GM12878 (cell line): ENCODE measurements around the gene OCA2. TPM values are rescaled to one million over a fixed set of nuclear protein-coding genes. Genes with fewer than 3 reads are reported as not detected.

Source experiments
- ATAC-seq: fragments of 200-7000 bp; cut with Tn5 transposase; 3 replicates; pipeline ENCODE4 v1.9.1; 2020; ENCODE audit warnings: mild to moderate bottlenecking, moderate library complexity
- BruUV-seq: library from RNA; stranded (reverse); fragments of 400-500 nt; replicated peaks from 2 replicates; lab custom pipeline; 2021; lab: Mats Ljungman, UMichigan
- CTCF ChIA-PET: fragments of 300-600 bp; sonication (Branson Sonifier 250); formaldehyde crosslinking; extraction: SDS; loops from one replicate; lab custom pipeline; 2021; ENCODE audit warnings: inconsistent platforms; lab: Yijun Ruan, JAX
- POLR2A ChIA-PET: fragments of 350-600 bp; formaldehyde crosslinking; extraction: SDS; loops from one replicate; lab custom pipeline; 2021; ENCODE audit warnings: inconsistent platforms; lab: Charles Lee
- RAD21 ChIA-PET: fragments of 300-600 bp; sonication (Branson Sonifier 250); formaldehyde crosslinking; loops from one replicate; lab custom pipeline; 2023; ENCODE audit warnings: antibody characterized with exemption; ENCODE audit not compliant: unreplicated experiment; lab: Charles Lee
- SMC1A ChIA-PET: fragments of 300-600 bp; sonication (Branson Sonifier 250); formaldehyde crosslinking; loops from one replicate; lab custom pipeline; 2023; ENCODE audit not compliant: unreplicated experiment, uncharacterized antibody; lab: Charles Lee
- DNase-seq: peaks from one replicate; pipeline ENCODE4 v3.0.0-alpha.2; 2011; ENCODE audit warnings: low read depth, low spot score
- FAIRE-seq: peaks from 3 replicates; lab custom pipeline; 2011; peaks lifted over from hg19 to GRCh38; lab: Jason Lieb, UNC
- H2AFZ ChIP-seq: 2 replicates; pipeline ENCODE4 v1.6.0; 2011; ENCODE audit warnings: low read depth, low read length, control low read depth; ENCODE audit not compliant: control insufficient read depth
- H3K27ac ChIP-seq: 2 replicates; pipeline ENCODE4 v1.5.1; 2011; ENCODE audit warnings: control low read depth; ENCODE audit not compliant: control insufficient read depth, insufficient read depth
- H3K27me3 ChIP-seq, 2 experiments: replicated peaks in 1 of 2; 2 replicates each; pipeline versions ENCODE4 v1.6.0 to v1.6.1; 2011; ENCODE audit warnings: low read length in 1 of 2; ENCODE audit not compliant: control insufficient read depth in 2 of 2, insufficient read depth in 2 of 2
- H3K36me3 ChIP-seq, 2 experiments: 2 replicates each; pipeline ENCODE4 v1.5.1; 2011; ENCODE audit warnings: low read length in 1 of 2; ENCODE audit not compliant: control insufficient read depth in 2 of 2, insufficient read depth in 2 of 2
- H3K4me1 ChIP-seq: 2 replicates; pipeline ENCODE4 v1.6.1; 2011; ENCODE audit warnings: mild to moderate bottlenecking, low read length, moderate library complexity, mixed read lengths; ENCODE audit not compliant: control insufficient read depth, insufficient read depth
- H3K4me2 ChIP-seq: 2 replicates; pipeline ENCODE4 v1.6.0; 2011; ENCODE audit warnings: control low read depth; ENCODE audit not compliant: control insufficient read depth, insufficient read depth
- H3K4me3 ChIP-seq: fragments of 200-600 bp; sonication (generic); 2 replicates; pipeline ENCODE4 v1.5.1; 2016
- H3K79me2 ChIP-seq: 2 replicates; pipeline ENCODE4 v1.6.0; 2011; ENCODE audit warnings: low read length; ENCODE audit not compliant: control insufficient read depth, insufficient read depth
- H3K9ac ChIP-seq: 2 replicates; pipeline ENCODE4 v1.8.0; 2011; ENCODE audit warnings: low read length, control low read depth, mixed read lengths; ENCODE audit not compliant: control insufficient read depth, insufficient read depth
- H3K9me3 ChIP-seq: replicated peaks from 3 replicates; pipeline ENCODE4 v1.5.1; 2011; ENCODE audit warnings: mild to moderate bottlenecking, low read length; ENCODE audit not compliant: control insufficient read depth, insufficient read depth
- H4K20me1 ChIP-seq: 2 replicates; pipeline ENCODE4 v1.6.0; 2011; ENCODE audit not compliant: control insufficient read depth, insufficient read depth
- BCL11A ChIP-seq: IDR thresholded peaks from 2 replicates; pipeline ENCODE4 v1.6.1; 2011; ENCODE audit warnings: low read depth, low read length
- CBFB ChIP-seq: IDR thresholded peaks from 2 replicates; pipeline ENCODE4 v1.6.1; 2016; ENCODE audit warnings: antibody characterized with exemption, low read depth
- CHD1 ChIP-seq: IDR thresholded peaks from 2 replicates; pipeline ENCODE4 v1.6.1; 2012; ENCODE audit warnings: low read depth, low read length, improper control_type of control experiment
- CUX1 ChIP-seq: IDR thresholded peaks from 2 replicates; pipeline ENCODE4 v1.6.1; 2012; ENCODE audit warnings: improper control_type of control experiment, low read depth, low read length; ENCODE audit not compliant: insufficient replicate concordance
- HDGF ChIP-seq: fragments of 450-650 bp; IDR thresholded peaks from 2 replicates; pipeline ENCODE4 v1.6.1; 2016; ENCODE audit warnings: antibody characterized with exemption
- HSF1 ChIP-seq: fragments of 150-350 bp; IDR thresholded peaks from 2 replicates; pipeline ENCODE4 v1.6.1; 2014; ENCODE audit warnings: mild to moderate bottlenecking, low read depth, low read length
- JUND ChIP-seq: IDR thresholded peaks from 2 replicates; pipeline ENCODE4 v1.6.1; 2012; ENCODE audit warnings: low read depth, mild to moderate bottlenecking, low read length, improper control_type of control experiment, moderate library complexity
- NR2C1 ChIP-seq: fragments of 450-650 bp; IDR thresholded peaks from 2 replicates; pipeline ENCODE4 v1.6.1; 2017; ENCODE audit warnings: antibody characterized with exemption, mild to moderate bottlenecking, moderate library complexity
- RCOR1 ChIP-seq: conservative IDR thresholded peaks from 2 replicates; pipeline ENCODE4 v1.6.1; 2012; ENCODE audit warnings: low read depth, low read length, improper control_type of control experiment
- SIX5 ChIP-seq: IDR thresholded peaks from 2 replicates; pipeline ENCODE4 v1.6.1; 2011; ENCODE audit warnings: mild to moderate bottlenecking, low read depth, low read length, moderate library complexity; ENCODE audit not compliant: severe bottlenecking
- SMC3 ChIP-seq: IDR thresholded peaks from 2 replicates; pipeline ENCODE4 v1.6.1; 2011; ENCODE audit warnings: low read length, improper control_type of control experiment, borderline replicate concordance
- SPI1 ChIP-seq: IDR thresholded peaks from 2 replicates; pipeline ENCODE4 v1.6.1; 2011; ENCODE audit warnings: low read depth, mild to moderate bottlenecking, low read length, moderate library complexity, borderline replicate concordance; ENCODE audit not compliant: insufficient read depth
- SREBF1 ChIP-seq: IDR thresholded peaks from 2 replicates; pipeline ENCODE4 v1.6.1; 2012; ENCODE audit warnings: mild to moderate bottlenecking, low read length
- SRF ChIP-seq, 2 experiments: IDR thresholded peaks; 2 replicates each; pipeline ENCODE4 v1.6.1; 2011; ENCODE audit warnings: low read depth in 2 of 2, low read length in 2 of 2, mild to moderate bottlenecking in 1 of 2, moderate library complexity in 1 of 2
- TCF7 ChIP-seq: IDR thresholded peaks from 2 replicates; pipeline ENCODE4 v1.6.1; 2014; ENCODE audit warnings: antibody characterized with exemption, borderline replicate concordance
- YY1 ChIP-seq: IDR thresholded peaks from 2 replicates; pipeline ENCODE4 v1.6.1; 2011; ENCODE audit warnings: low read depth, mild to moderate bottlenecking, low read length
- ZNF274 ChIP-seq: IDR thresholded peaks from one replicate; pipeline ENCODE4 v1.8.0; 2011; ENCODE audit not compliant: insufficient read length, insufficient read depth
- WGBS: methylation state at CpG from one replicate; pipeline ENCODE4 v1.1.6; 2016; ENCODE audit warnings: low lambda C conversion rate; ENCODE audit not compliant: insufficient replicate concordance, insufficient coverage; ENCODE audit errors: missing lambda C conversion rate; 5-methylcytosine and 5-hydroxymethylcytosine counted together
- in situ Hi-C: fragments of 300-500 bp; cut with MboI; formaldehyde crosslinking; loops from 9 replicates; pipeline ENCODE4 v1.14.3; 2018; ENCODE audit warnings: mixed read lengths
- intact Hi-C: fragments of 100-400 bp; cut with micrococcal nuclease; formaldehyde crosslinking; loops from one replicate; pipeline ENCODE4 v1.14.2; 2022; ENCODE audit not compliant: unreplicated experiment
- polyA plus RNA-seq, 11 experiments: library from polyadenylated mRNA; depleted of rRNA in 4 of 11; unstranded in 6 of 11; stranded (reverse) in 5 of 11; fragments of >200 nt; fragmentation: Nextera tagmentation in 4 of 11; fragmentation: Illumina TruSeq in 1 of 11; extraction: Ambion mirVana in 4 of 11; extraction: Trizol in 1 of 11; gene quantifications; 1 replicate in 1 of 11; 2 replicates in 10 of 11; pipeline versions ENCODE4 v1.2.1 to v1.2.3, GENCODE V29; 2011 to 2016; ENCODE audit warnings: inconsistent platforms in 2 of 11, missing spikeins in 2 of 11, low read depth in 1 of 11
- total RNA-seq, 4 experiments: library from RNA; depleted of rRNA in 3 of 4; stranded (reverse); fragments of >200 nt in 3 of 4; fragmentation: Illumina TruSeq in 1 of 4; extraction: Trizol in 1 of 4; gene quantifications; 2 replicates each; pipeline versions ENCODE4 v1.2.1 to v1.2.3, GENCODE V29; 2013 to 2021
- TF ChIP-seq, protein P1 (sequence below): IDR thresholded peaks from 2 replicates; pipeline ENCODE4 v1.6.1; 2012; ENCODE audit warnings: low read depth, low read length, improper control_type of control experiment

OCA2 gene
- total and polyA plus RNA-seq, 10 of the 15 experiments (the other 5 are each of a cell fraction or from before 2014, with no cell fraction given) = 0.04 to 1.8 TPM; not detected in 8

GRCh38 chr15:27894645-27895044 is 204.5 kb downstream of the OCA2 start (continued):
- no peak for TF ChIP-seq CUX1

GRCh38 chr15:27889258-27889657 is 209.9 kb downstream of the OCA2 start:
- RAD21 ChIA-PET = no interaction called here
- intact Hi-C loops (no loop called here), in situ Hi-C loops (no loop called here)
- no peak for FAIRE-seq
- Histone ChIP-seq H3K27ac (no peak overlapping the region), H3K79me2 (no peaks in the 10 kb centered on the region), H3K9me3 (no peaks in the 10 kb centered on the region; the same call in 2 of the 3 replicates), H3K27me3 (no peaks in the 10 kb centered on the region), H2AFZ (no peak overlapping the region), H3K4me3 (no peak overlapping the region), H3K36me3 (no peaks in the 10 kb centered on the region), H3K4me1 (no peaks in the 10 kb centered on the region), H3K9ac (no peak overlapping the region), H4K20me1 (no peaks in the 10 kb centered on the region), H3K4me2 (no peak overlapping the region)
- no peak for ATAC-seq
- POLR2A ChIA-PET = no interaction called here
- SMC1A ChIA-PET = no interaction called here
- no peak for DNase-seq
- 10% methylated on average over 3 of the region's 3 CpGs for WGBS
- TF ChIP-seq NR2C1 = no peak
- TF ChIP-seq JUND = no peak
- TF ChIP-seq HSF1 = no peak
- no peak for TF ChIP-seq SIX5
- no peak for TF ChIP-seq SRF (IDR thresholded peaks at IDR 0.05; ENCODE audit: low read depth in 2 of 2, low read length in 2 of 2)
- TF ChIP-seq HDGF = no peak
- TF ChIP-seq SREBF1 = no peak
- TF ChIP-seq BCL11A = no peak
- TF ChIP-seq RCOR1 = no peak
- TF ChIP-seq, protein P1, sequence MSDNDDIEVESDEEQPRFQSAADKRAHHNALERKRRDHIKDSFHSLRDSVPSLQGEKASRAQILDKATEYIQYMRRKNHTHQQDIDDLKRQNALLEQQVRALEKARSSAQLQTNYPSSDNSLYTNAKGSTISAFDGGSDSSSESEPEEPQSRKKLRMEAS = no peak
- no peak for TF ChIP-seq CBFB
- TF ChIP-seq SPI1 = no peak
- TF ChIP-seq TCF7 = no peak
- no peak for TF ChIP-seq SMC3
- no peak for TF ChIP-seq YY1
- no peak for TF ChIP-seq CHD1
- TF ChIP-seq ZNF274 = no peak
- CTCF ChIA-PET = no interaction called here
- no TSS peak for BruUV-seq
